AG09309 (cell line): ENCODE data around the gene GRID2.

Experiments used
- DNase-seq: peaks from one replicate; pipeline ENCODE4 v3.0.0-alpha.2; 2010; ENCODE audit warnings: low read depth
- H3K4me3 ChIP-seq: 2 replicates; pipeline ENCODE4 v1.5.1; 2011; ENCODE audit warnings: mild to moderate bottlenecking, low read depth, low read length, moderate library complexity; ENCODE audit not compliant: control insufficient read depth
- TF ChIP-seq, protein P1 (sequence below): IDR thresholded peaks from 2 replicates; pipeline ENCODE4 v1.5.1; 2011; ENCODE audit warnings: mild to moderate bottlenecking, low read depth, low read length, inconsistent platforms; ENCODE audit not compliant: insufficient read depth, control insufficient read depth; ENCODE audit errors: missing control alignments

GRID2 gene

GRCh38 chr4:93416344-93417128 is 1112.8 kb downstream of the GRID2 start:
- DNase-seq, result no peak
- TF ChIP-seq, protein P1, sequence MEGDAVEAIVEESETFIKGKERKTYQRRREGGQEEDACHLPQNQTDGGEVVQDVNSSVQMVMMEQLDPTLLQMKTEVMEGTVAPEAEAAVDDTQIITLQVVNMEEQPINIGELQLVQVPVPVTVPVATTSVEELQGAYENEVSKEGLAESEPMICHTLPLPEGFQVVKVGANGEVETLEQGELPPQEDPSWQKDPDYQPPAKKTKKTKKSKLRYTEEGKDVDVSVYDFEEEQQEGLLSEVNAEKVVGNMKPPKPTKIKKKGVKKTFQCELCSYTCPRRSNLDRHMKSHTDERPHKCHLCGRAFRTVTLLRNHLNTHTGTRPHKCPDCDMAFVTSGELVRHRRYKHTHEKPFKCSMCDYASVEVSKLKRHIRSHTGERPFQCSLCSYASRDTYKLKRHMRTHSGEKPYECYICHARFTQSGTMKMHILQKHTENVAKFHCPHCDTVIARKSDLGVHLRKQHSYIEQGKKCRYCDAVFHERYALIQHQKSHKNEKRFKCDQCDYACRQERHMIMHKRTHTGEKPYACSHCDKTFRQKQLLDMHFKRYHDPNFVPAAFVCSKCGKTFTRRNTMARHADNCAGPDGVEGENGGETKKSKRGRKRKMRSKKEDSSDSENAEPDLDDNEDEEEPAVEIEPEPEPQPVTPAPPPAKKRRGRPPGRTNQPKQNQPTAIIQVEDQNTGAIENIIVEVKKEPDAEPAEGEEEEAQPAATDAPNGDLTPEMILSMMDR, result no peak
- H3K4me3 ChIP-seq, result no peak overlapping the region

DNA sequence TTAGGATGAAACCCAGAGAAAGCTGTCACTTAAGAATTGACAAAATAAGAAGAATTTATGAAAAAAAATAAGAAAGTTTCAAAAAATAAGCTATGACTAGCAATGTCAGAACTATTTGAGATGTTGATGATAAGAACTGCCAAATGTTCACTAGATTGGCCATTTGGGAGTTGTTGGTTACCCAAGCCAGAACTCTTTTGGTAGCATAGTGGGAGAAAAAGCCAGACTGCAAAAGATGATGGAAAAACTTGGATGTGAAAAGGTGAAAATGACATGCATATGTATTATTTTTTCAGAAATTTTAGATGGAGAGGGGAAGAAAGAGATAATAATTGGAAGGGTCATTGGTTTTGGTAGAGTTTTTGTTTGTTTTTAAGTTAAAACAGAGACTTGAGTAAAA is 1127.6 kb downstream of the GRID2 start:
- TF ChIP-seq, protein P1, result no peak
- no peak overlapping the region for H3K4me3 ChIP-seq
- no peak for DNase-seq

- H3K4me3 ChIP-seq, result no peak overlapping the region
- TF ChIP-seq, protein P1, result no peak
- no peak for DNase-seq
Observed at GRCh38 chr4:93433840-93434239, 1130.1 kb downstream of the GRID2 start.

DNA sequence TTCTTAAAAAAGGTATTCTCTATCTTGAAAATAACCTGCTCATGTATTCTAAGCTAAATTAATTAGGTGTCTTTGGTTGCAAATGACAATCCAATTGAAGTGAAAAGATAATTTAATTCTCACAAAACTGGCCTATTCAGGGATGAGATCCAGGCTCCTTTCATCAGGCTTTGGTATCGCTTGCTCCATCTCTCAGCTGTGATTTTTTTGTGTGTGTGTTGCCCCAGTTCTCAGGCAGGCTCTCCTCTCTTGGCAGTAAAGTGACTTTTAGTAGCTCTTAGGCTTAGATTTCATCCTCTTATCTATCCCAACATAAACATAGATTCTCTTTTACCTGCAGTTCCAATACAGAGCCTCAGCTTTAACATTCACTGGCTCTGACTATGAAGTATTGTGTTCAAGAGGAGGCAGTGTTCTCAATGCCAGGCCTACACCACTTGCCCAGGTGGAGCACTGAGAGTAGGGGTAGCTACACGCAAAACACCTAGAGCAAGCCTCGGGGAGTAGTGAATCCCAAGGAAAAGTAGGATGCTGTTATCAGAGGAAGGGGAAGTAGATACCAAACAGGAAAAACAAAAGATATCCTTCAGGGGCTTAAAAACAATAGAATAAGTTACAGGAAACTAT is 1132.3 kb downstream of the GRID2 start:
- no peak for DNase-seq
- H3K4me3 ChIP-seq, result no peak overlapping the region
- TF ChIP-seq, protein P1, result no peak

GRCh38 chr4:93437991-93438390 is 1134.2 kb downstream of the GRID2 start:
- DNase-seq, result no peak
- H3K4me3 ChIP-seq, result no peak overlapping the region
- TF ChIP-seq, protein P1, result no peak

- no peak overlapping the region for H3K4me3 ChIP-seq
- TF ChIP-seq, protein P1, result no peak
- DNase-seq, result no peak
Observed at GRCh38 chr4:93444860-93445259, 1141.1 kb downstream of the GRID2 start.
